ENCODE results near the gene WDR38. TPM values are rescaled to one million over a fixed set of nuclear protein-coding genes. Genes with fewer than 3 reads are reported as not detected.
A peak's percentile ranks its signal among the peaks of the same experiment; 100 is the strongest.

WDR38 gene
- total RNA-seq, 6 experiments from 2014 or later = not detected

GRCh38 chr9:124871156-124871561 is 17.9 kb downstream of the WDR38 start:
- DNase-seq = no peak
- Histone ChIP-seq H3K27ac (peak overlapping the region in 1 of 3 donors; percentile 92), H3K27me3 (no peaks in the 10 kb centered on the region), H3K4me1 (peaks cover 0 to 33% (median 7%) of the 10 kb centered on the region in 4 donors), H3K36me3 (peaks cover 0 to 25% (median 12%) of the 10 kb centered on the region in 4 donors), H3K4me3 (no peak overlapping the region), H3K9me3 (no peaks in the 10 kb centered on the region)
- WGBS (ENCODE audit: insufficient coverage, low coverage, low lambda C conversion rate, missing lambda C conversion rate) = 81% methylated on average over 6 of the region's 11 CpGs
- no peak for ATAC-seq
- TF ChIP-seq POLR2A (IDR thresholded peaks at IDR 0.05) = no peak
- TF ChIP-seq CTCF (IDR thresholded peaks at IDR 0.05) = no peak
- intact Hi-C loops (cut with DNase I) = no loop called here

- TF ChIP-seq CTCF (IDR thresholded peaks at IDR 0.05) (no peak), POLR2A (IDR thresholded peaks at IDR 0.05) (no peak)
- Histone ChIP-seq H3K9me3 (no peaks in the 10 kb centered on the region), H3K4me3 (no peak overlapping the region), H3K36me3 (peaks cover 0 to 47% (median 22%) of the 10 kb centered on the region in 4 donors), H3K27ac (no peak overlapping the region), H3K4me1 (peaks cover 0 to 26% (median 7%) of the 10 kb centered on the region in 4 donors), H3K27me3 (no peaks in the 10 kb centered on the region)
- ATAC-seq (no peak), DNase-seq (no peak)
- WGBS (ENCODE audit: insufficient coverage, low coverage, low lambda C conversion rate, missing lambda C conversion rate) = no CpG with 5 or more reads among the region's 14 CpGs
- intact Hi-C loops (cut with DNase I) = no loop called here
These were observed 20.4 kb downstream of the WDR38 start for GRCh38 chr9:124873664-124874063.

GRCh38 chr9:124875501-124875900 is 22.2 kb downstream of the WDR38 start:
- Histone ChIP-seq H3K4me3 (no peak overlapping the region), H3K9me3 (no peaks in the 10 kb centered on the region), H3K27me3 (no peaks in the 10 kb centered on the region), H3K36me3 (peaks cover 0 to 64% (median 32%) of the 10 kb centered on the region in 4 donors), H3K4me1 (peaks cover 0 to 20% (median 6%) of the 10 kb centered on the region in 4 donors), H3K27ac (no peak overlapping the region)
- WGBS (ENCODE audit: insufficient coverage, low coverage, low lambda C conversion rate, missing lambda C conversion rate) = no CpG with 5 or more reads among the region's 6 CpGs
- ATAC-seq = peak in 3 of 4 donors; percentile 6 to 77 (median 28)
- intact Hi-C loops (cut with DNase I) = no loop called here
- TF ChIP-seq POLR2A (IDR thresholded peaks at IDR 0.05) (no peak), CTCF (IDR thresholded peaks at IDR 0.05) (no peak)
- no peak for DNase-seq

- intact Hi-C loops (cut with DNase I) = no loop called here
- 80% methylated on average over 11 of the region's 14 CpGs for WGBS (ENCODE audit: insufficient coverage, low coverage, low lambda C conversion rate, missing lambda C conversion rate)
These were observed 23.9 kb downstream of the WDR38 start for GRCh38 chr9:124877021-124877782.

More at GRCh38 chr9:124877021-124877782, 23.9 kb downstream of the WDR38 start:
- Histone ChIP-seq H3K27me3 (no peaks in the 10 kb centered on the region), H3K36me3 (peaks cover 0 to 79% (median 33%) of the 10 kb centered on the region in 4 donors), H3K4me1 (peaks cover 0 to 16% (median 4%) of the 10 kb centered on the region in 4 donors), H3K9me3 (no peaks in the 10 kb centered on the region), H3K27ac (no peak overlapping the region), H3K4me3 (no peak overlapping the region)
- no peak for DNase-seq
- TF ChIP-seq CTCF (IDR thresholded peaks at IDR 0.05) (no peak), POLR2A (IDR thresholded peaks at IDR 0.05) (no peak)
- ATAC-seq = no peak

Data from right lobe of liver (tissue), 6 donors.